Stimulated activated CD4-positive, alpha-beta T cell treated with anti-CD3 and anti-CD28 coated beads, TNF-alpha, amount 100 ng/mL, for 24 hours (primary cell): ENCODE results near the gene CLEC7A.

Experiments used
- DNase-seq, 3 experiments: peaks; one replicate each; pipeline ENCODE4 v3.0.0-alpha.2; 2020; ENCODE audit warnings: low read depth in 3 of 3

Gene CLEC7A

DNA sequence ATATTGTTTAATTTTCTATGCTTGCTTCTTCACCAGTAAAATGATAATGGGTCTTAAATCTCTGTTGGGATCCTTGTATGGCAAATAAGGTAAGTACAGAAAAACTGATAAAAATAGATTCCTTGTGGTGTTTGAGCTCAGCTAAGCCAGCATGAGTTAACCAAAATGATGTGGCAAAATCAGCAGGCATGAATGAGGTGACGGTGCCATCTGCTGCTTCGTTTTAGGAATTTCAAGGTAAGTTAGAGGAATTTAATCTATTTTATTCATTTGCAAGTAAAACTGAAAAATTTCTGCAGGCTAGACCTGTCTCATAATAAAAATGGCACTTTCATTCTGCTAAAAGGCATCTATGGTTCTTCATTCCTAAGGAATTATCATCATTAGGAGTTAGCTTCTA lies 10.0 kb upstream of the CLEC7A start:
- peak; percentile 12 to 34 (median 20) for DNase-seq

DNA sequence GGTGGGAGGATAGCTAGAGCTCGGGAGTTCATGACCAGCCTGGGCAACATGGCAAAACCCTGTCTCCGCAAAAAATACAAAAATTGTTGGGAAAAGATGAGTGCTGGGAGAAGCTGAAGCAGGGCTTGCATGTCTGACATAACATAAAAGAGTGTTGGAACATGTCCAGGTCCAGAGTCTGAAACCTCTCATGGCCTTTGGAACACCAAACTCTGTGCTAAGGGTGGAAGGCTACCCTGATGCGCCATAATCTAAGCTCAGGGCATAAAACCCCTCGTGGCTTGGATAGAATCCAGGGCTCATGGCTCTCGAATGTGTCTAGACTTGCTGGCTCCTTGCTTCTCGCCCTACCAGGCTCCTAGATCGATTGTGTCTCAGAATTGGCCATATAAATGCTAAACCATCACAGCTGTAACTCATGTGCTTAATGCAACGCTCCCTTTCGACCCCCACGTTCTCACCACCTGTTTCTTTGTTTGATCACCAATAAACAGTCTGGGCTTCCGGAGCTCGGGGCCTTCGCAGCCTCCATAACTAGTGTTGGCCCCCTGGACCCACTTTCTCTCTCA lies 6.7 kb upstream of the CLEC7A start:
- no peak for DNase-seq

DNA sequence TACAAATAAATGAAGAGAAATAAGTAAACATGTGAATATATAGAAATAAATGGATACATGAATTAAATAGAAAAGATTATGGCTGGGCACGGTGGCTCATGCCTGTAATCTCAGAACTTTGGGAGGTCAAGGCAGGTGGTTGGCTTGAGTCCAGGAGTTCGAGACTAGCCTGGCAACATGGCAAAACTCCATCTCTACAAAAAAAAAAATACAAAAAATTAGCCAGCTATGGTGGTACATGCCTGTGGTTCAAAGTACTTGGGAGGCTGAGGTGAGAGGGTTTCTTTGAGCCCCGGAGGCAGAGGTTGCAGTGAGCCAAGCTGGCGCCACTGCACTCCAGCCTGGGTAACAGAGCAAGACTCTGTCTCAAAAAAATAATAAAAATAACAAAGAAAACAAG lies 5.1 kb upstream of the CLEC7A start:
- no peak for DNase-seq

DNA sequence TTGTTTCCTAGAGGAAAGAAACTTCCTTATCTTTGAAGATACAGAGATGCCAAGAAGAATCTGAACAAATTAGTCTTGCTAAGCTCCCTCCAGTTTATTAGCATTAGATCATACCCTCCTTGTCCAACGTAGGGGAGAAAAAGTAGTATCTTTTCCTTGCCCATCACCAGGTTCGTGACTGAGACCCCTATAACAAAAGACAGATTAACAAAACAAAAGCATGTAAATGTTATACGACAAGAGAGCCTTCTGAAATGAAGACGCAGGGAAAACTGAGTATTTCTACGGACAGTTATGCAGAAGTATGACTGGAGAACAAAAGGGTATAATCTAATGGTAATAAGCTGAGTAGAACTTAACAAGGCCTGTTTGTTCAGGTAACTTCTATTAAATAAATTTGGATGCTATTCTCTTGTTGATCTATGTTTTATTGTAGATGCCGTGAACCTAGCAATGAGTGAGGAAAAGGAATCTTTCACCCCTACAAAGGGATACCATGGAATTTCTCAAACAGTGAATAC lies 2.9 kb upstream of the CLEC7A start:
- DNase-seq = no peak

DNA sequence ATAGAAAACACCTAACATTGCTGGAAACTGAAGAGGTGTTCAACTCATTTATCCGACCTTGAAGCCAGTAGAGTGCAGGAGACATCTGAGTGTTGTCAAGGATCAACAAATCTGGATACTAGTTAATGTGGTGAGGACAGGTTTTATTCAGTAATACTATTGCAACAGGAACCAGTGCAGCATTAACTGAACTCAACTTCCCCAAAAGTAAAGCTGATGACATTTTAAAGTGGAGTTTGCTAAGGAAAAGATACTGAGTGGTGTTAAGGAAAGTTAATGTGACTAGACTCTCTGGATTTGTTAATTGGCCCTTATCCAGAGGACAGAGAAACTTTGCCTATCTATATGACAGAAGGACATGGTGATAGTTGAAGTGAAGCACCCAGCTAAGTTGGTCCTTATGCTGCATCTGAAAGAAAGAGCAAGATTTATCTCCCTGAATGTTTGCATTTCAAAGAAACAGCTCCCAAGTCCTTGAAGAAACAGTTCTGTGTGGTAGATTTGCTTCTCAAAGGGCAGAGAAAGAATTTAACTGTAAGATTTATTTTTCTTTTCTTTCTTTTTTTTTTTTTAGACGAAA lies 1.2 kb upstream of the CLEC7A start:
- DNase-seq = no peak

DNA sequence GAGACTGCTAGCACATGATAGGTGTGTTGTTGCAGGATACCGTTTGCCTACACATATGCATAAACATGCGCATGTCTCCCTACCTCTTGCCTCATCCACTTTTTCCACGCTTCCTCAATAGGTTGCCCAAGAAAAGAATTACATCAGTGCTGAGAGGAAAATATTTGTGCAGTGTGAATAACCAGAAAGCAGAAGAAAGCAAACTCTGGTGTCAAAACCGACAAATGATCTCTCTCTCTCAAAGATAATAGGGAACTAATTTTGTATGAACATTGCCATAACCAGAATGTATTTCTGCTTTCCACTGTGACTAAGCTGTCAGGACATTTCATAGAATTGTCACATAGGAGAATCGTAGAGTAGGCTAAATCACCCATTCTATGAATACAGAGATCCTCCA lies 1.3 kb downstream of the CLEC7A start:
- DNase-seq = no peak

DNA sequence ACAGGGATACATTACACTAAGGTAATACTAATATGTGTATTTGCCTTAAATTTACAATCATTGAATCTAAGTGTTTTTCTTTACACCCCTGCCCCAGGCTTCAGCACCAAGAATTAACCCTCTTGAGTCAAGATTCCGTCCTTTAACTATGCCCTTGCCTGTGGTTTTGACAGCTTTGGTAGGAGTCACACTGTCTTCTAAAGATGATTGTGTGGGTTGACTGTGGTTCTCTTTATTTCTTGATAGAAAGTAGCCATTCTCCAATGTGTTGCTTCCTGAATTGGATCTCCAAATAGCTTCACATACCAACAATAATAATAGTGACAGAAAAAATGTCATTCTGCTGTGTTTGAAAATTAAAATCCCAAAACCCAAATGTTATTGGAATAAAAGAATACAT lies 3.6 kb downstream of the CLEC7A start:
- DNase-seq = no peak

DNA sequence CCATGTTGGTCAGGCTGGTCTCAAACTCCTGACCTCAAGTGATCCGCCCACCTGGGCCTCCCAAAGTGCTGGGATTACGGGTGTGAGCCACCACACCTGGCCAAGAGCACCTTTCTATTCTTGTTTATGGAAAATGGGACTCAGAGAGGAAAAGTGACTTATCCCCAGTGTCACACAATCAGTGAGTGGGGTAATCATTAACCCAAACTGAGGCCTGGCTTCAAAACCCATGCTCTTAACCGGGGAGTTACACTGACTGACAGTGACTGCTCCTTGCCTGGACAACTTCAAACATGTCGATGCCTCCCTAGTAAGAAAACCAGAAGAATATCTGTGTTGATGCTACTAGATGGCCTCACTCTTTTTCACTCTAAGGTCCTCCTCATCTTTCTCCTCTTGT lies 7.3 kb downstream of the CLEC7A start:
- DNase-seq = no peak

DNA sequence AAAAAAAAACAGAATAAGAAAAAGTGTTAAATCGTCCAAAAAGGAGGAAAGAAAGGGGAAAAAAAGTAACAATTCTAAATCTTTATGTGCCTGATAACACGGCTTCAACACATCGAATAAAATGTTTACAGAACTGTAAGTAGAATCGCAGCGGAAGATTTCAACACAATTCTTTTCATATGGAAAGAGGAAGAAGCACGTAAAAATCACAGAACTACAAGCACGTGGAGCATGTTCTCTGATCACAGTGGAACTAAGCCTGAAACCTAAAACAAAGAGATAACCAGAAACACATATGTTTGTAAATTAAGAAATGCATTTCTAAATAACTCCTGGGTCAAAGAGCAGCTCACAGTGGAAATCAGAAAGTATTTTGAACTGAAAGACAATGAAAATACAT lies 8.7 kb downstream of the CLEC7A start:
- no peak for DNase-seq

DNA sequence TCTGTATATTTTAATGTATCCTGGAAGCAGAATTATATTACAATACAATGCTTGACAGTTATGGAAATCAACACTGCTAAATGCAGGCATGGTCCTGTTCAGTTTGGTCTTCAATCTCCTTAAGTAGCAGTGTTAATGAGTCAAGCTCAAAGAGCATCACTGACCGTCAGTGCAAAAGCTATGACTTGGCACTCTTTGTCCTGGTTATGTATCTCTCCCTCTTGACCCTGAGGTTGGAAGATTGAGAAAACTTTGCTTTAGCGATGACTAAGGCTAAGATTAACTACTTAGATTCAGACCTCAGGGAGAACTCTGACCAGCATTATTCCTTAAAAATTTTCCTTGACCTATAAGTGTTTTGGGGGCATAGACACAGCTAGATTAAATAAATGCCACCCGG lies 10.9 kb downstream of the CLEC7A start:
- no peak for DNase-seq

DNA sequence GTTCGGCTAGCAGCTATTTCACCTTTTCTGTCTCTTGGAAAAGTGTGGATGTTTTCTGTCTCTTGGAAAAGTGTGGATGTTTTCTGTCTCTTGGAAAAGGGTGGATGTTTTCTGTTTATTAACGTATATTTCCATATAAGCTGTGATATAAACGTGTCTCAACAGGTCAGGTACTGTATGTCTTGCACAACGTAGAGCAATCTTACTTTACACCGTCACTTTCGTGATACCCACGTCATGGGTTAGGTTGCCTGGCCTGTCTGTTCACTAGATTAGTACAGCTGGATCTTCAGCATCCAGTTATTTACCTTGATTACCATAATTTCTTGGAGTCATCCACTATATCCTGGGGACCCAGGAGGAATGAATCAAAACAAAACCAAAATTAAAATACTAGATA lies 14.1 kb downstream of the CLEC7A start:
- DNase-seq = no peak

DNA sequence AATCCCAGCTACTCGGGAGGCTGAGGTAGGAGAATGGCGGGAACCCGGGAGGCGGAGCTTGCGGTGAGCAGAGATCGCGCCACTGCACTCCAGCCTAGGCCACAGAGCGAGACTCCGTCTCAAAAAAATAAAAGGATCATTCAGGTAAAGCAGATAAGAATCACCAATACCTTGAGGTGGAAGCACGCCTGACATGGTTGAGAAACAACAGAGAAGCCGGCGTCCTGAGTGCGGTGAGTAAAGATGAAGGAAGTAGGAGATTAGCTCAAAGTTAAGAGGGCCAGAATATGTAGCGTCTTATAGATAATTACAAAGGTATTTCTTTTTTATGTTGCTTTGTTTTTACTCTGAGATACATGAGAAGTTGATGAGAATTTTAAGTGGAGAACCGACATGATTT lies 14.7 kb downstream of the CLEC7A start:
- DNase-seq = no peak

DNA sequence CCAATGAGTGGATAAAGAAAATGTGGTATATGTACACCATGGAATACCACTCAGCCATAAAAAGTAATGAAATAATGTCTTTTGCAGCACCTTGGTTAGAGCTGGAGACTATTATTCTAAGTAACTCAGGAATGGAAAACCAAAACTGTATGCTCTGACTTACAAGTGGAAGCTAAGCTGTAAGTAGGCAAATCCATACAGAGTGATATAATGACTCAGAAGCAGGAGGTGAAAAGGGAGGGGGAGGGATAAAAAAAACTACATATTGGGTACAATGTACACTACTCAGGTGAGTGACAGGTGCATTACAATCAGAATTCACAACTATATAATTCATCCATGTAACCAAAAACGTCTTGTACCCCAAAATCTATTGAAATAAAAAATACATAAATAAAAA lies 16.1 kb downstream of the CLEC7A start:
- no peak for DNase-seq

DNA sequence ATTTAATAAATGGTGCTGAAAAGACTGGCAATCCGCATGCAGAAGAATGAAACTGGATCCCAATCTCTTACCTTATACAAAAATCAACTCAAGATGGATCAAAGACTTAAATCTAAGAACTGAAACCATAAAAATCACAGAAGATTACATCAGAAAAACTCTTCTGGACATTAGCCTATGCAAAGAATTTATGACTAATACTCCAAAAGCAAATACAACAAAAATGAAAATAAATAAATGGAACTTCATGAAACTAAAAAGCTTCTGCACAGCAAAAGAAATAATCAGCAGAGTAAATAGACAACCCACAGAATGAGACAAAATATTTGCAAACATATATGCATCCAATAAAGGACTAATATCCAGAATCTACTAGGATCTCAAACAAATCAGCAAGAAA lies 16.9 kb downstream of the CLEC7A start:
- no peak for DNase-seq

DNA sequence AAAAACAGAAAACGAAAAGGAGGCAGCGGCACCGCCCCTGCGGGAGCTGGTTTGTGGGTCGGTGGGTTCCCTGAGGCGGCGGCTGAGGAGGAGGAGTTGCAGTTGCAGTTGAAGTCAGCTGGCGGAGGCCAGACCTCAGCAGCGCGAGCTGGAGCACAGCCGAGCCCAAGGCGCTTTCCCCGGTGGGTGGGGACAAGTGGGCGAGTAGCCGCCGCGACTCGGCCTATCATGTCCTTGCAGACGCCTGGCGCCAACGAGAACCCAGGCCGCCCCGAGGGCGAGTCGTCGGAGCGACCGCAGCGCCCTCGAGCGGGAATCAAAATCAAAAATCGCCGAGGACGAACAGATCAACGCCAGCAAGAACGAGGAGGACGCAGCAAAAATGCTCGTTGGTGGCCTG lies 18.5 kb downstream of the CLEC7A start:
- DNase-seq = no peak

DNA sequence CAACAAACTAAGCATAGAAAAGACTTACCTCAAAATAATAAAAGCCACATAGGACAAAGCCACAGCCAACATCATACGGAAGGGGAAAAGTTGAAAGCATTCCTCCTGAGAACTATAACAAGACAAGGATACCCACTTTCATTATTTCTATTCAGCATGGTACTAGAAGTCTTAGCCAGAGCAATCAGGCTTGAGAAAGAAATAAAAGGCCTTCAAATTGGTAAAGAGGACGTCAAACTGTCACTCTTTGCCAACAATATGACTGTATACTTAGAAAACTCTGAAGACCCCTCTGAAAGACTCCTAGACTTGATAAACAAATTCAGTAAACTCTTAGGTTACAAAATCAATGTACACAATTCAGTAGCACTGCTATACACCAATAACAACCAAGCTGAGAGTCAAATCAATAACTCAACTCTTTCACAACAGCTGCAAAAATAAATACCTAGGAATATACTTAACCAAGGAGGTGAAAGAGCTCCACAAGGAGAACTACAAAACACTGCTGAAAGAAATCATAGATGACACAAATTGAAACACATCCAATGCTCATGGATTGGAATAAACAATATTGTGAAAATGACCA lies 19.6 kb downstream of the CLEC7A start:
- no peak for DNase-seq

DNA sequence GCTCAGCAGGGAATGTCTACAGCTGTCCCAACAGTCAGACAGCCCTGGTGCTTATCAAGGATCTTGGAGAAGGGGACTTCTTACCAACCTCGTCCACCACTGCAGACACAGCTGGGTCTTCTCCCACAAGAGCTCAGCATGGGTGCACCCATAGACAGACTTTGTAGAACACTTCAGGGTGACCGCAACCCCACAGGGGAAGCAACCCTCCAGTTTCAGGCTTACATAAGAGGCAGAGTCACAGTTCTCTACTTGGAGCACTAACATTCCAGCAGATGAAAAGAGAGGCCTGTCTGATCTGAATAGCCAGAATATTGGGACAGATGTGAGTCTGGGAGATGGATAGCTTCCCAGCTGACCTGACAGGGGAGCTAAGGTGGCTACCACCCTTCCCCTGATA lies 27.7 kb downstream of the CLEC7A start:
- DNase-seq = no peak

DNA sequence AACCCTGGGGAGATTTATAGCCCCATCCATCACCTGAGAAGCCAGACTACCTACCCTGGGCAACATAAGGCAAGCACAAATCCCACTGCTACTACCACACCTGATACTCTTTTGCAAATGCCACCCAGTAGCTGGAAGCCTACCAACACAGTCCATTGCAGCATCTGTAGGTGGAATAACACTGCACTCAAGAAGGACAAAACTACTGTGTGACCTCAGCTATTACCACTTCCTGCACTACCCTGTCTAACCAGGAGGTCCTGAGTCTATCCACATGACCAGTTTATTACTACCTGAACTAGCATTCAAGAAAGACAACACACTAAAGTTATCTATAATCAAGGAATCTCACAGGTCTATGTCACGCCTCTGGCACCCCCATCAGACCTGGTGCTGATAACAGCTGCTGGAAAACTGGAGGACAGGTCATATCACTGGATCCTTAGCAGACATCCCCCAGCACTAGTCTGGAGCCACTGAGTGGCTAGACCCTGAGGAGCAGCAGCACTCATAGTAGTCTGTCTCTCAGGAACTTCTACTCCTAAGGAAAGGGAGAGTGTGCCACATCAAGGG lies 28.3 kb downstream of the CLEC7A start:
- no peak for DNase-seq

DNA sequence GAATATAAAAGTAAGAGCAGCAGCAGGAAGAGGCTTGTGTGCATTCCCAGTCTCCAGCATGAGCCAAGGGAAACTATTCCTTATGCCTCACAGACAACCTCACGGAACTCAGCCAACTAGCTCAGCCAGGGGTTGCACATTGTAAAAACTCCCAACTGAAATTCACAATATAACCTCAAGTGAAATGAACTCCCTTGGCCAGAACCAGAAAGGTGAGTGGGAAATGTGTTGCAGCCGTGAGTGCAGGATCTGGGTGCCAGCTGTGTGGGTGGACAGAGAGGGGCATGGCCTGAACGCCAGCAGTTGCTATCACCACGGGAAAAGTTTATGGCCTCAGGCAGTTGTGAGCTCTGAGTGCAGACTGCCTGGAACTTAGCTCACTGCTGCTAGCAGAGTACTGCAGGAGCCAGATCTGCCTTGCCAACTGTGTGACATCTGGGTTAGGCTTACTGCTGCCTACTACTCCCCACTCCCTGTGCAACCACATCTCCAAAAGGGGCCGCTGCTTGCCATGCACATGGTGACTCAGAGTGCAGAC lies 28.9 kb downstream of the CLEC7A start:
- DNase-seq = no peak

DNA sequence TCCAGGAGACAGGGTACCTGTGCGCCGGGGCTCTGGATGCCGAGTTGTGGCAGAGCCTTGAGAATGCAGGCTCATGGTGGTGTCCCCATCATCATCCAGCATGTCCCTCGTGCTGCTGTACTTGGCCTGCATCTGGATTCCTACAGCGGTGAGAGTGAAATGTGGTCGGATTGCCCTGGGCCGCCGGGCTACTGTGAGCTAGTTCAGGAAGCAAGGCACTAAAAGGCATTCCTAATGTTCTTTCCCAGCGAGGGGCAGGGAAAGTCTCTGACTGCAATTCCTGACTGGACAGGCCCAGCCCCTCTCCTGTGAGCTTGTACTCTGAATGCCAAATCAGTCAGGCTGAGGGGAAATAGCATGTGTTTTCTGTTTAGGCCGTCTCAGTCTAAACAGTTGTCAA lies 31.2 kb downstream of the CLEC7A start, which contains the start of gene CLEC1A:
Gene CLEC1A (minus strand): TSS at position 195 of the 400 bp plus-strand sequence. CDS start 63 bp downstream, at position 132.
- DNase-seq = no peak

DNA sequence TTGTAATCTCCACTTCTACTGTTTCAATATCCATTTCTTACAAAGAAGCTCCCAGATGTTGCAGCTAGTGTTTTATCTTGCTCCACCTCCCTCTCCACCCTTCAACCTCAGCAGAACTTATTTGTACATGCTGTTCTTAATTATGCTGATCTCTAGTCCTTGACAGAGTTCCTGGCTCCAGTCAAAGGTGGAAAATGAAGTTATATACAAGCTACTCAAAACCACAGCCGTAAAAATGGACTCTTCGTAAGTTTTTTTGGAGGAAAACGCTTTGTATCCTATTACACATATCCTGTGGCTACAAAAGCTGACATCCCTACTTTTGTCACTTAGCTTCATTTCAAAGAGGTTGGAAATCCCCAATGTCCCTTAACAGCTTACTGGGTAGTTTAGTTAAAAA lies 32.5 kb downstream of the CLEC7A start:
- no peak for DNase-seq

DNA sequence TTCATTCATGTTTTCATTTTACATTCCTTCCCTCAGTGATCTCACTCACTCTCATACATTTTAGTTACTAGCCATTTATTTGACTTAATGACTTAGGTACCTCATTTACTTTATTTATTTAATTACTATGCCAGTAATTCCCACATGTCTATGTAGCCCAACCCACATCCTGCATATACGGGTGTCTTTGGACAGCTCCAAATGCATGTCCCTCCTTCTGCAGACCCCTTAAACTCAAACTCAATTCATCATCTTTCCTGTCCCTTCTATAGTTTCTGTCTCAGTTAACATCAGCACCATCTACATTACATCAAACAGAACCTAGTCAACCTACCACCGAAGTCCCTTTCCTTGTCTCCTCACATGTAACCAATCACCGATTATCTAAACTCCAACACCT lies 34.0 kb downstream of the CLEC7A start:
- DNase-seq = no peak
